ENCODE data around the gene SMARCA2. TPM values are rescaled to one million over a fixed set of nuclear protein-coding genes. Genes with fewer than 3 reads are reported as not detected.

Gene SMARCA2
- total and polyA plus RNA-seq, 10 of the 15 experiments (the other 5 are each of a cell fraction or from before 2014, with no cell fraction given), result 100 to 392 (median 204) TPM

- no peaks in the 10 kb centered on the region for H3K27me3 ChIP-seq (replicated peaks in 1 of 2; ENCODE audit: control insufficient read depth in 2 of 2, insufficient read depth in 2 of 2, low read length in 1 of 2)
- H3K4me3 ChIP-seq, result no peak overlapping the region
- intact Hi-C loops (cut with micrococcal nuclease; ENCODE audit: unreplicated experiment), result no loop called here
- no peak overlapping the region for H3K9ac ChIP-seq (ENCODE audit: control insufficient read depth, insufficient read depth, low read length)
- H3K9me3 ChIP-seq (replicated peaks; ENCODE audit: control insufficient read depth, insufficient read depth, low read length), result no peaks in the 10 kb centered on the region
- peaks cover 6% of the 10 kb centered on the region; the same call in 1 of the 2 replicates for H3K4me1 ChIP-seq (ENCODE audit: control insufficient read depth, insufficient read depth, low read length)
- FAIRE-seq (no peak), DNase-seq (ENCODE audit: low read depth, low spot score) (no peak), ATAC-seq (no peak)
- no peak for TF ChIP-seq ELK1 (IDR thresholded peaks at IDR 0.05; ENCODE audit: low read depth, low read length)
- TF ChIP-seq EP300 (IDR thresholded peaks at IDR 0.05; ENCODE audit: borderline replicate concordance in 1 of 2, control insufficient read depth in 1 of 2, low read depth in 2 of 2, low read length in 2 of 2), result no peak
- TF ChIP-seq DPF2 (IDR thresholded peaks at IDR 0.05), result no peak
- TF ChIP-seq PAX8 (IDR thresholded peaks at IDR 0.05), result no peak
- no peak for TF ChIP-seq RELA (IDR thresholded peaks at IDR 0.05; ENCODE audit: borderline replicate concordance, partially characterized antibody)
- no peak for TF ChIP-seq RFX5 (IDR thresholded peaks at IDR 0.05; ENCODE audit: low read depth, low read length)
- H4K20me1 ChIP-seq (ENCODE audit: control insufficient read depth, insufficient read depth), result no peaks in the 10 kb centered on the region
- H3K36me3 ChIP-seq (ENCODE audit: control insufficient read depth in 2 of 2, insufficient read depth in 2 of 2, low read length in 1 of 2), result peaks cover 23 to 54% of the 10 kb centered on the region in 2 experiments
- H2AFZ ChIP-seq (ENCODE audit: control insufficient read depth, low read depth, low read length), result no peak overlapping the region
- peaks cover 30% of the 10 kb centered on the region for H3K79me2 ChIP-seq (ENCODE audit: control insufficient read depth, insufficient read depth, low read length)
- in situ Hi-C loops (cut with MboI), result no loop called here
- ChIA-PET RAD21 (ENCODE audit: unreplicated experiment) (no interaction called here), CTCF (interaction anchor here (1.6 to 2.0 kb wide), 2 partner anchors 12 to 15 kb away, joined by 5 to 7 read pairs; no protein-coding TSS in a partner anchor), SMC1A (ENCODE audit: uncharacterized antibody, unreplicated experiment) (interaction anchor here (1.2 to 1.5 kb wide), 2 partner anchors 14 to 72 kb away, joined by 4 to 6 read pairs; no protein-coding TSS in a partner anchor), POLR2A (no interaction called here)
- WGBS (ENCODE audit: insufficient coverage, insufficient replicate concordance, low lambda C conversion rate, missing lambda C conversion rate), result 95% methylated on average over 1 of the region's 1 CpG
- no peak overlapping the region for H3K27ac ChIP-seq (ENCODE audit: control insufficient read depth, insufficient read depth)
- no peak overlapping the region for H3K4me2 ChIP-seq (ENCODE audit: control insufficient read depth, insufficient read depth)
- no TSS peak for BruUV-seq (replicated peaks)
These were observed 151.1 kb downstream of the SMARCA2 start for GRCh38 chr9:2166203-2166602.

DNA sequence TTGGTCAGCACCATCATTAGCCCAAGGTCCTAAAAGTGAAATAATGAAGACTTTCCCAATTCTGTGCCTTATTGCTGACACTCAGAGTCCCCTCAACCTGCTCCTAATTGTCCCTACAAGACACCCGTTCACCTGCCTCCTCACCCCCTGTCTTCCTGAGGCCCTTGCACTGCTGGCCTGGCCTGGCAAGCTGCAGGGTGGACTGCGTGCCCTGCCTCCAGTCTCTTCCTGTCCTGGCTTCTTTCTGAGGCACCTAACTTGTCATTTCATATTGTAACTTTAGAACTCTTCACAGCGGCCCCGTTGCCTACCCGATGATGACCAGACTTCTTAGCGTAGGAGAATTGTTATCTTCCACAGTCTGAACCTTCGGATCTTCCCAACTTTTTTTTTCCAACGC is 153.9 kb downstream of the SMARCA2 start:
- ChIA-PET CTCF (no interaction called here), SMC1A (ENCODE audit: uncharacterized antibody, unreplicated experiment) (interaction anchor here (0.8 kb wide), 1 partner anchor 35 kb away, joined by 3 read pairs; no protein-coding TSS in a partner anchor), POLR2A (no interaction called here), RAD21 (ENCODE audit: unreplicated experiment) (no interaction called here)
- no peak overlapping the region for H3K4me3 ChIP-seq
- H3K27ac ChIP-seq (ENCODE audit: control insufficient read depth, insufficient read depth), result no peak overlapping the region
- intact Hi-C loops (cut with micrococcal nuclease; ENCODE audit: unreplicated experiment), result no loop called here
- in situ Hi-C loops (cut with MboI), result no loop called here
- DNase-seq (ENCODE audit: low read depth, low spot score), result no peak
- H3K9ac ChIP-seq (ENCODE audit: control insufficient read depth, insufficient read depth, low read length), result no peak overlapping the region
- H4K20me1 ChIP-seq (ENCODE audit: control insufficient read depth, insufficient read depth), result no peaks in the 10 kb centered on the region
- BruUV-seq (replicated peaks), result no TSS peak
- H3K79me2 ChIP-seq (ENCODE audit: control insufficient read depth, insufficient read depth, low read length), result peaks cover 14% of the 10 kb centered on the region
- over 99% methylated on average over 8 of the region's 8 CpGs for WGBS (ENCODE audit: insufficient coverage, insufficient replicate concordance, low lambda C conversion rate, missing lambda C conversion rate)
- peaks cover 18 to 57% of the 10 kb centered on the region in 2 experiments for H3K36me3 ChIP-seq (ENCODE audit: control insufficient read depth in 2 of 2, insufficient read depth in 2 of 2, low read length in 1 of 2)
- no peak for FAIRE-seq
- H3K4me1 ChIP-seq (ENCODE audit: control insufficient read depth, insufficient read depth, low read length), result peaks cover 4% of the 10 kb centered on the region; the same call in 1 of the 2 replicates
- H3K27me3 ChIP-seq (replicated peaks in 1 of 2; ENCODE audit: control insufficient read depth in 2 of 2, insufficient read depth in 2 of 2, low read length in 1 of 2), result no peaks in the 10 kb centered on the region
- H2AFZ ChIP-seq (ENCODE audit: control insufficient read depth, low read depth, low read length), result no peak overlapping the region
- H3K4me2 ChIP-seq (ENCODE audit: control insufficient read depth, insufficient read depth), result no peak overlapping the region
- no peaks in the 10 kb centered on the region for H3K9me3 ChIP-seq (replicated peaks; ENCODE audit: control insufficient read depth, insufficient read depth, low read length)
- no peak for ATAC-seq
- TF ChIP-seq PRDM15 (CRISPR knock-in tag; IDR thresholded peaks at IDR 0.05), result no peak
- no peak for TF ChIP-seq NRF1 (conservative IDR thresholded peaks at IDR 0.05; ENCODE audit: low read depth, low read length)
- no peak for TF ChIP-seq PML (IDR thresholded peaks at IDR 0.05; ENCODE audit: low read length)
- no peak for TF ChIP-seq EED (IDR thresholded peaks at IDR 0.05; ENCODE audit: low read depth)

Data from GM12878 (cell line).